Stomach (tissue), 4 donors: ENCODE results near the gene ZNF648.

Experiments
- EP300 ChIP-seq: sonication (generic); formaldehyde crosslinking; IDR thresholded peaks from one replicate; pipeline ENCODE4 v1.6.1; 2017; ENCODE audit warnings: antibody characterized with exemption
- POLR2A ChIP-seq, 4 donors: fragments of 450-650 bp; IDR thresholded peaks; one replicate each; pipeline ENCODE4 v1.6.1; 2016; ENCODE audit warnings: antibody characterized with exemption in 4 of 4, control low read depth in 2 of 4, mild to moderate bottlenecking in 1 of 4, moderate library complexity in 1 of 4
- POLR2AphosphoS5 ChIP-seq, 3 donors: sonication (generic); formaldehyde crosslinking; IDR thresholded peaks; one replicate each; pipeline ENCODE4 v1.6.1; 2016; ENCODE audit warnings: antibody characterized with exemption in 3 of 3
- TF ChIP-seq, protein P1 (sequence below), 7 experiments: fragments of 450-650 bp in 4 of 7; fragments of 200-600 bp in 3 of 7; sonication (generic) in 3 of 7; IDR thresholded peaks; one replicate each; pipeline ENCODE4 v1.5.1; 2016 to 2019; ENCODE audit warnings: antibody characterized with exemption in 7 of 7, control low read depth in 2 of 7, mild to moderate bottlenecking in 1 of 7

- TF ChIP-seq, protein P1, sequence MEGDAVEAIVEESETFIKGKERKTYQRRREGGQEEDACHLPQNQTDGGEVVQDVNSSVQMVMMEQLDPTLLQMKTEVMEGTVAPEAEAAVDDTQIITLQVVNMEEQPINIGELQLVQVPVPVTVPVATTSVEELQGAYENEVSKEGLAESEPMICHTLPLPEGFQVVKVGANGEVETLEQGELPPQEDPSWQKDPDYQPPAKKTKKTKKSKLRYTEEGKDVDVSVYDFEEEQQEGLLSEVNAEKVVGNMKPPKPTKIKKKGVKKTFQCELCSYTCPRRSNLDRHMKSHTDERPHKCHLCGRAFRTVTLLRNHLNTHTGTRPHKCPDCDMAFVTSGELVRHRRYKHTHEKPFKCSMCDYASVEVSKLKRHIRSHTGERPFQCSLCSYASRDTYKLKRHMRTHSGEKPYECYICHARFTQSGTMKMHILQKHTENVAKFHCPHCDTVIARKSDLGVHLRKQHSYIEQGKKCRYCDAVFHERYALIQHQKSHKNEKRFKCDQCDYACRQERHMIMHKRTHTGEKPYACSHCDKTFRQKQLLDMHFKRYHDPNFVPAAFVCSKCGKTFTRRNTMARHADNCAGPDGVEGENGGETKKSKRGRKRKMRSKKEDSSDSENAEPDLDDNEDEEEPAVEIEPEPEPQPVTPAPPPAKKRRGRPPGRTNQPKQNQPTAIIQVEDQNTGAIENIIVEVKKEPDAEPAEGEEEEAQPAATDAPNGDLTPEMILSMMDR (IDR thresholded peaks at IDR 0.05), result no peak
- peak in 1 of 3 donors; percentile 35 for TF ChIP-seq POLR2AphosphoS5 (IDR thresholded peaks at IDR 0.05)
- no peak for TF ChIP-seq EP300
- no peak for TF ChIP-seq POLR2A (IDR thresholded peaks at IDR 0.05)
Measured at GRCh38 chr1:182041615-182042014, 19.9 kb downstream of the ZNF648 start.
